Measurements from ENCODE around the gene ST14.
A peak's percentile ranks its signal among the peaks of the same experiment; 100 is the strongest.

The ST14 gene

DNA sequence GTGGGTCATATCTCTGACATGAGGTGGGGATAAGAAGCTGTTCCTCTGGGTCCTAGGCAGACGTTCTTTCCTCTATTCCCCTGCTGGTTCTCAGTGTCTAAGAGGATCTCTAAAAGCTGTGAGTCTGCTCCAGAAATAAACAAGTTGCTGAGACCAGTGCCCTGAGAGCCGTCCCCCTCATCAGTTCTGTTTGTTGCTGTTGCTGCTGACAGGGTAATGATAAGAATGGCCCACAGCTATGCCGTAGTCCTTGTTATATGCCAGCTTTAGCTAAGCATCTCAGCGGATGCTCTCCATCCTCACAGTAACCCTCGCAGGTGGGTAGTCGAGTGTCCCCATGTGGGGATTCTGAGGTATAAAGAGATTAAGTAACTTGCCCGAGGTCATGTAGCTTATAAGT lies 23.5 kb upstream of the ST14 start:
- no peak for DNase-seq (ENCODE audit: low spot score)

DNA sequence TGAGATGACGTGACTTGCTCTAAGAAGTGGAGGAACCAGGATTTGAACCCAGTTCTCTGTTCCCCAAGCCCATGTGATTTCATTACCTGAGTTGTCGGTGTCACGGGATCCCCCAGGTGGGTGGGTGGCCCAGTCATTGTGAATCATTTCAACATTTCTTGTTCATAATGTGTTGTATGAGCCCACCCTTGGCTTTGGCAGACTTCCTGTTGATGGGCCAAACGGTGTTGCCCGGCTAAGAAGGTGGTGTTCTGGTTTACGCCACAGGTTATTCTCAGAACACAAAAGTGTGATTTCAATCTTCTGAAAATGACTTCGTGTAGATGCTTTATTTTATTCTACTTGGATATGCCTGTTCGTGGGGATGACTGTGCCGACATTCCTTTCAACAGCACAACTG lies 21.6 kb upstream of the ST14 start:
- DNase-seq (ENCODE audit: low spot score), result no peak

- DNase-seq (ENCODE audit: low spot score), result no peak
Observed at GRCh38 chr11:130139401-130139800, 20.2 kb upstream of the ST14 start.

DNA sequence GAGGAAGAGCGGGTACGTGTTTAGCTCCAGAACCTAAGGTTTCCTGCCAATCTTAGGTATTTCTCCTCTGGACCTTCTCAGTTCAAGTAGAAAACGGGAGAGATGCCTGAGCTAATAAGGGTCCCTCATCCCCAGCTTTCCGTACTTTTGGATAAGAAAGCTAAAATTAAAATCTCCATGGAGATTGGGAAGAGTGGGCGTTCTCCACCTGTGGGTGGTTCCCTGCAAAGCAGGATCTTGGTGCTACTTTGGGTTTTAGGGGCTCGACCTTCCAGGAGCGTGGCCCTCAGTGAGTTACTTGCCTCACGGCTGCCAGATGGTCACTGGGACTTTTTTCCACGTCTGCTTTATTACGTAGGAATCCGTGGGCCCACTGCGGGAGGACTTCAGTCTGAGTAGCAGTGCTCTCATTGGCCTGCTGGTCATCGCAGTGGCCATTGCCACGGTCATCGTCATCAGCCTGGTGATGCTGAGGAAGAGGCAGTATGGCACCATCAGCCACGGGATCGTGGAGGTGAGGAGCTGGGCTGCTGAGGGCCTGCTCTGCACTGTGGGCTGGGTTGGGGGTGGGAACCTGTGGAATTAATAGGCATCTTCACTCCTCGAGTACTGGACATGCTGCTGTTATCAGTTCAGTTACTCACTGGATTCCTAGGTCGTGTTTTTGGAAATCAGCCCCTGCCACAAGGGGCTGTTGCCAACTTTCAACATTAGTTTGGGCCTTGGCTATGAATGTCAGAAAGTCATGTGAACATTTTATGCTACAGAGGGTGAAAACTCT lies 17.8 kb upstream of the ST14 start:
- DNase-seq (ENCODE audit: low spot score), result peak; percentile 73

DNA sequence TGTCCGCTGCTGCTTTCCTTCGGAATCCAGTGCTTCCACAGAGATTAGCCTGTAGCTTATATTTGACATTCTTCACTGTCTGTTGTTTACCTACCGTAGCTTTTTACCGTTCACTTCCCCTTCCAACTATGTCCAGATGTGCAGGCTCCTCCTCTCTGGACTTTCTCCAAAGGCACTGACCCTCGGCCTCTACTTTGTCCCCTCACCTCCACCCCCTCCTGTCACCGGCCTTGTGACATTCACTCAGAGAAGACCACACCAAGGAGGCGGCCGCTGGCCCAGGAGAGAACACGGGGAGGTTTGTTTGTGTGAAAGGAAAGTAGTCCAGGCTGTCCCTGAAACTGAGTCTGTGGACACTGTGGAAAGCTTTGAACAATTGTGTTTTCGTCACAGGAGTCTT lies 15.4 kb upstream of the ST14 start:
- no peak for DNase-seq (ENCODE audit: low spot score)

- no peak for DNase-seq (ENCODE audit: low spot score)
Observed at GRCh38 chr11:130144861-130145281, 14.7 kb upstream of the ST14 start.

DNA sequence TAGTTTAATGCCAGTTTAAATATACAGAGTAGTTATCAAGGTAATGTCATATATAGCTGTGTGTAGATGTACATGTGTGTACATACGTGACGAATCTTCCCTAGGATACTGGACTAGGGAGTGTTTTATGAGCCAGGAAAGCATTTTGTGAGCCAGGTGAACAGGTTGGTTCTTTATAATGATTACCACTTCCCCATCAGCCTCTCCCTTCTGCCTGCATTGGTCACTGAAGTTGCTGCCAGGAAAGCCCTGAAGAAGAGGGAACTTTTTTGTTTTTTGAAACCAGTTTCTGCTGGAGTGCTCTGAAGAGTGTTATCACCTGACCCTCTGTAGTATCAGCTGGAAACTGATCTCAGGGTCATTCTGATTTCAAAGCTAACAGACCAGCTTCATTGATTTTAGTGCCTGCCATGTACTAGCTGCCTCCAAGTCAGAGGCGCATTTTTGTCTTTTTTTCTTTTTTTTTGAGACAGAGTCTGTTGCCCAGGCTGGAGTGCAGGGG lies 14.2 kb upstream of the ST14 start:
- no peak for DNase-seq (ENCODE audit: low spot score)

GRCh38 chr11:130145975-130146776 lies 13.4 kb upstream of the ST14 start:
- peak; percentile 44 for DNase-seq (ENCODE audit: low spot score)

DNA sequence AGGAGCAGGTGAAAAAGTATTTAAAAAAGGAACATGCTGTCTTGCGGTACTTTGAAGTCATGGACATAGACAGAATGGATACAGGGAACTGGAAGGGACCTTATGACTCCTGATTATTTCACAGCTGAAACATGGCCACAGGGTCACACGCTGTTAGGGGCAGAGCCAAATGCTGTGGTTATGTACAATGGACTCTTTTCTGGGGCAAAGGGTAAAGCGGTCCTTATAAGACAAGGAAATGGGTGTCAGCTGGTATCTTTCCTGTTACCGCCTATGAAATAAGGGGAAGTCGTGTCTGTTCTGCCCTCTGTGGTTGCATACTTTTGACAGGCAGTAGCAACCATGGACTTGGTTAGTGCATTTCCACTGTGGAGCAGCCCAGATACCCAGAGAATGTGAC lies 12.8 kb upstream of the ST14 start:
- DNase-seq (ENCODE audit: low spot score), result no peak

GRCh38 chr11:130148796-130149326 lies 10.7 kb upstream of the ST14 start:
- DNase-seq (ENCODE audit: low spot score), result no peak

- no peak for DNase-seq (ENCODE audit: low spot score)
Observed at GRCh38 chr11:130150790-130151189, 8.8 kb upstream of the ST14 start.

DNA sequence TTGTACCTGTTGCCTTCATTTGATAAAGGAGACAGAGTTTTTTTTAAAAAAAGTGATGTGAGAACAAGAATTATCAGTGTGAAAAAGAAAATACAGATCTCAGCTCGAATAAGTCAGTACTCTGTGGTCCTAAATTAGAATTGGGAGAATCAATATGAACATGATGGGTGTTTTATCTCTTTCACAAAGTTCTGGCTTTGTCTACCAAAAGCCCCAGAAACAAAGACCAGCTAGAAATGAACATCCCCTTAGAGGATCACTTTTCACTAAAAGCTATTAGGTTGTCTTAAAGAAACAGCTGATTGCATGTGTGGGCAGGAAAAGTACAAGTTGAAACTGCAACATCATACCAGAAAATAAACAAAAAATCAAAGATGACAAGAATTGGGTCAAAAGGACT lies 8.4 kb upstream of the ST14 start:
- DNase-seq (ENCODE audit: low spot score), result no peak

- peak; percentile 33 for DNase-seq (ENCODE audit: low spot score)
Observed at GRCh38 chr11:130156108-130157022, 3.2 kb upstream of the ST14 start.

DNA sequence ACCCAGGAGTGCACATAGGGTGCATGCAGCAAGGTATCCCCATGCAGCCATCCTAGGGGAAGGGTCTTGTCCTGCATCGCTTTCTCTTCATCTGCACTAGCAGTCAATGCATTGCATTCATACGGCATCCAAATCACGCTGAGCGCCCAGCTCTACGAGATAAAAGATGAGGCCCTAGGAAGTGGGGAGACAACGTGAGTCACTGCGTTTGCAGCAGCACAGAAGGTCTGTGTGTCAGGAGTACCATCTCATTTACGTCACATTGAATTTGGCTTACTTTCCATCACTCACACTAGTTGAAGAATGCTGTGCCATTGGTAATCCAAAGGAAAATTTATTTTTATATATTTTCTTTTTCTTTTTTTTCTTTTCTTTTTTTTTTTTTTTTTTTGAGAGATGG lies 2.5 kb upstream of the ST14 start:
- no peak for DNase-seq (ENCODE audit: low spot score)

DNA sequence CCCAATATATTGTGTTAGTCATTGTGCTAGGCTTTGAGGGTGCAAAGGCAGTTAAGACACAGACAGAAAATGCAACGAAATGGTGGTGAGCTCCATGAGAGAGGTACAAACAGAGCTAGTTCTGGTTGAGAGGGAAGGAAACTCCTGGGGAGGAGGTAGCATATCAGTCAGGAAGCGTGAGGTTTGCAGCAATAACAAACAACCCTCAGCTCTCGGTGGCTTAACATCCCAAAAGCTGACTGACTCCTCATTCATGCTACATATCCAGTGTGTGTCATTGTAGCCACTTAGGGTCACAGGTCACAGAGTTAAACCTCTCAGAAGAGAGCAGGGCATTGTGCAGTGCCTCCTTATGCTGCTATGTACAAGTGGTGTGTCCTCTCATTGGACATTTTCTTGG lies 1.7 kb upstream of the ST14 start:
- DNase-seq (ENCODE audit: low spot score), result no peak

DNA sequence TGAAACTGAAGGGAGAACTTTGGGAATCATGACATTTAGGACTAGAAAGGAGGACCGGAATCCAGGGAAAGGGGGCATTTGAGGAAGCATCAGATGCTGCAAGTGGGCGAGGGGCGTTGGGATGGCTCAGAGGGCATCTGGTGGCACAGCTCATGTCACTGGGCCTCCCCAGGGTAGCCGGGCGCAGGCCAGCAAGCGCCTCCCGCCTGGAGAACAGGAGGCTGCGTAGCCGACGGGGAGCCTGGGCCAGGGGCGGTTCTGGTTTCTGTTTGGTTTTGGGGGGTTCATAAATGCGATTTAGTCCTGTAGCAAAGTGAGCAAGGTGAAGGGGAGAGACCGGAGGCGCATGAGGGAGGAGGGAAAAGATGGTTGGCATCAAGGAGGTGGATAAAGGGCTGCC lies 443 bp upstream of the ST14 start:
- DNase-seq (ENCODE audit: low spot score), result no peak

GRCh38 chr11:130160498-130161155 lies 1.0 kb downstream of the ST14 start:
- DNase-seq (ENCODE audit: low spot score), result no peak

DNA sequence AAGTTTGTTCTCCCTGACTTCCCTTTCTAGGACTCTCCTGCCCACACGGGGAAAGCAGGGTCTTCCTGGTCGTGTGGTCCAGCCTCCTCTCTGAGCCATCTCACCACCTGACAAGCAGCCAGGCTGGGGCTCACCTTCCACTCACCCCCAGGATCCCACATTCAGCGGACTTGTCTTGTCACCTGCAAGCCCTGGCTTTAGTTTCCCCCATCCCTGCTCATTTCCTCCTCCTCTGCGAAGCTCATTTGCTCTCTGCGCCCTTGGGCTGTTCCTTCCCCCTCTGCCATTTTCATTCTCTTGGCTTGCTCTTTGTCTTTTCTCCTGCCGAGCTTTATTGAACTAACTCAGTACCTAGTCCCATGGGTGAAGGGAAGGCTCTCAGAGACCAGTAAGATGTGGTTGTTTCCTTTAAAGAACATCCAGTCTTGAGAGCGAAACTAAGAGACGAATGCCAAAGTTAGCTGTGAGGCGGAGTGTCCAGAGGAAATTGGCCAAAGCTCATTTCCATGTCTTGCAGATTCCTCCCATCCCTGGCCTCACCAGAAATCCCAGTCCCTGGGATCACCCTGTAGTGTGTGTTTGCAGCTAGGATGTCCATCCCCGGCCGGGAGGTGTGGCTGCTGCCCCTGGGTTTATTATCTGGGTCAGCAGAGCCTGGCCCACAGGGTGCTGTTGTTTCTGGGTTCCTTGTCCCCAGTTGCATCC lies 2.0 kb downstream of the ST14 start:
- DNase-seq (ENCODE audit: low spot score), result no peak

DNA sequence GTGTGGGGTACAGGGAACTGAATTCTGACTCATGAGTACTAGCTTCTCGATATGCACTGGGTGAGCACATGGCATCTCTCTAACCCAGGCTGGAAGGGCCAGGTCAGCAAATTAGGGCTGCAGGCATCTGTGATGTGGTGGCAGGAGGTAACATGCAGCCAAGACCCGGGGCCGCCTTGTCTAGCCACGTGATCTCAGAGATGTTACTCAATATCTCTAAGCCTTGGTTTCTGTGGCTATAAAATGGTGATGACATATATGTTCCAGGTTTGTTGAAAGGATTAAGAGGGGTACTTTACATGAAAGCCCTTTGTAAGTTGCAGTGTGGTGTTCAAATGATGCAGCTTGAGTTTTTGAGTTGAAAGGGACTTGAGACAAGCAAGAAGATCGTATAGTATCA lies 3.2 kb downstream of the ST14 start:
- peak; percentile 29 for DNase-seq (ENCODE audit: low spot score)

DNA sequence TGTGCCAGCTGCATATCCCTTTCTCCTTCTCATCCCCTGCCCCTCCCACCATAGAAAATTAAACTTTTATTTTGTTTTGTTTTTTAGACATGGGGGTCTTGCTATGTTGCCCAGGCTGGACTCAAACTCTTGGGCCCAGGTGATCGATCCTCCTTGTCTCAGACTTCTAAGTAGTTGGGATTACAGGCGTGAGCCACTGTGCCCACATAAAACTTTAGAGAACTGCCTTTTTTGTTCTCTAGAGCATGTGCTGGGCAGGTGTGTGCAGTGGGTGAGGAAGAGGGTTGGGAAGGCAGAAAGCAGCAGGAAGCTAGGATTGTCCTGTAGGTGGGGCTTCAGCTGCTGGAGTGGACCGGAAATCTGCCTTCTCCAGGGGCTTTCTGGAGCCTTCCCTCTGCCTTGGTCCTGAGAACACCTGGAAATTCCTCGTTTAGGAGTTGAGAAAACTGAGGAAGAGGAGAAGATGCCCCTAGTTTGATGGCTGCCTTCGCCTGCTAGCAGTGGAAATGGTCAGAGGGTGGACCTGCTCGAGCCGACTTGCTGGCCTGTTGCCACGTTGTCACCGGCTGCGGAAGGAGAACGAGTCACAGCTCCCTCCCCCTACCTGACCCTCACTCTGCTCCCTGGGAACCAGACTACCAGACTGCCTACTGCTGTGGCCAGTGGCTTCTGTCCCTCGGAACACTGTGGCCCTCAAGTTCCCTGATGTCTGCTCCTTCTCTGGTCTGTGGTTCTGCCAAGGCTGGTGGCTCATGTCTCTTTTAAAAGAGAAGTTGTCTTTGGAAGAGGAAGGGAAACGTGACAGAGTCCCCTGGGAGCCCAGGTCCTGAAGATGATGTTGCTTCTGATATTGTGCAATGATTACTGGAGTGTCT lies 4.0 kb downstream of the ST14 start:
- no peak for DNase-seq (ENCODE audit: low spot score)
